Upper lobe of left lung (tissue), 6 donors: ENCODE measurements around the gene CPEB1. TPM values are rescaled to one million over a fixed set of nuclear protein-coding genes. Genes with fewer than 3 reads are reported as not detected.

ENCODE experiments used
- ATAC-seq, 2 donors: fragments of 200-7000 bp; cut with Tn5 transposase; one replicate each; pipeline ENCODE4 v1.9.1; 2022; ENCODE audit warnings: mild to moderate bottlenecking in 2 of 2, moderate library complexity in 2 of 2; ENCODE audit not compliant: low FRiP score in 2 of 2
- DNase-seq, 2 donors: peaks; one replicate each; pipeline ENCODE4 v3.0.0-alpha.2; 2019 to 2020
- H3K27ac ChIP-seq, 4 donors: fragments of 200-600 bp; sonication (generic); one replicate each; pipeline ENCODE4 v1.5.1; 2016 to 2019
- H3K27me3 ChIP-seq, 4 donors: fragments of 200-600 bp; sonication (generic); one replicate each; pipeline ENCODE4 v1.5.1; 2017 to 2019
- H3K36me3 ChIP-seq, 4 donors: fragments of 200-600 bp; sonication (generic); one replicate each; pipeline ENCODE4 v1.5.1; 2016 to 2019
- H3K4me1 ChIP-seq, 4 donors: fragments of 200-600 bp; sonication (generic); one replicate each; pipeline ENCODE4 v1.5.1; 2018 to 2019
- H3K4me3 ChIP-seq, 4 donors: fragments of 200-600 bp; sonication (generic); one replicate each; pipeline ENCODE4 v1.5.1; 2017 to 2019; ENCODE audit warnings: mild to moderate bottlenecking in 2 of 4, moderate library complexity in 1 of 4
- H3K9me3 ChIP-seq, 4 donors: fragments of 200-600 bp; sonication (generic); one replicate each; pipeline ENCODE4 v1.5.1; 2018 to 2019
- EP300 ChIP-seq, 4 donors: sonication (generic); formaldehyde crosslinking; IDR thresholded peaks; one replicate each; pipeline ENCODE4 v1.5.1; 2017; ENCODE audit warnings: antibody characterized with exemption in 4 of 4, control low read depth in 2 of 4
- POLR2A ChIP-seq, 4 donors: fragments of 450-650 bp; IDR thresholded peaks; one replicate each; pipeline ENCODE4 v1.5.1; 2016 to 2017; ENCODE audit warnings: antibody characterized with exemption in 4 of 4, mild to moderate bottlenecking in 2 of 4
- POLR2AphosphoS5 ChIP-seq, 2 donors: sonication (generic); formaldehyde crosslinking; IDR thresholded peaks; one replicate each; pipeline ENCODE4 v1.5.1; 2017; ENCODE audit warnings: antibody characterized with exemption in 2 of 2
- WGBS, 2 donors: methylation state at CpG; one replicate each; pipeline ENCODE4 v1.1.5; 2017 to 2018; 5-methylcytosine and 5-hydroxymethylcytosine counted together
- total RNA-seq, 6 donors: library from RNA; depleted of rRNA in 4 of 6; stranded (reverse); fragments of >200 nt in 4 of 6; gene quantifications; one replicate each; pipeline versions ENCODE4 v1.1.0 to v1.2.1, GENCODE V29; 2016 to 2021
- TF ChIP-seq, protein P1 (sequence below), 6 experiments: fragments of 450-650 bp in 4 of 6; fragments of 200-600 bp in 2 of 6; sonication (generic) in 2 of 6; IDR thresholded peaks; one replicate each; pipeline ENCODE4 v1.5.1; 2016 to 2019; ENCODE audit warnings: antibody characterized with exemption in 6 of 6
- donor health status: DM: no; HTN: no; CAD: no; lungs with moderate emphysema.
- donor health status: DM: no; HTN: yes; CAD: no; lungs with severe emphysema.

The CPEB1 gene
- total RNA-seq: 1 to 10 TPM in 5 of 6 donors, under 1 TPM in 1; 0.76 to 3.4 (median 1.7) TPM

DNA sequence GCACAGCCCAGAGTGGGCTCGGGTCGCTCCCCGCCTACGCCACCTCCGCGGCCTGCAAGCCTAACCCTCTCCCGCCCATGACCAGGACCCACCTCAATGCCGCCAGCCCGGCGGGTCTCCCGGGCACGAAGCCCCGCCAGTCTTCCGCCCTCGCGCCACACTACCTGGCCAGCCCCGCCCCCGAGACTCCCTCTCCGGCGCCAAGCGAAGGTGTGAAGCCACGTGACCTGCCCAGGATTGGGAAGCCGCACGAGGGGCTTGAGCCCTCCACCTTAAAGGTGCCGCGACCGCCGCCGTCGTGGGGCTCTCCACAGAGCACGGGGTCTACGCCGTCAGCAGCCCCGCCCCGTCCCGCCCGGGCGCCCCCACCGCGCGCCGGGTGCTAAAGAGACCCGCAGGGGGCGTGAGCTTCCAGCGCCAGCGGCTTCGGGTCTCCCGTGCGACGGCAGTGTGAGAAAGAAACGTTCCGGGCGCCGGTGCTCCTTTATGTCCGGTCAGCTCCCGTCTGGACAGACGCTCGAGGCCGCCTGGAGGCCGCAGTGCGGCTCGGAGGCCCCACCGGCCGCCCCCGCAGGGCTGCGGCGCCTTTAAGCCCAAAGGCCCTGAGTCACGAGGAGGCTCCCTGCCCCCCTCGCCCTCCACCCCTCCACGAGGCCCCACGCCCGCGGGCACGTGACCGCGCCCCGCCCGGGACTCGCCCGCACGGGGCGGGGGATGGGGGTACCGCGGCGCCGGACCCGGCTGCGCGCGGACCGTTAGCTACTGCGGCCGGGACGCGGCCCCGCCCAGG is at the start of gene CPEB1:
CPEB1 (minus strand) TSS at position 319 of the 790 bp plus-strand sequence. CDS start 18,904 bp downstream, outside the sequence.
- TF ChIP-seq POLR2AphosphoS5 (IDR thresholded peaks at IDR 0.05) (no peak), POLR2A (IDR thresholded peaks at IDR 0.05) (no peak), EP300 (IDR thresholded peaks at IDR 0.05) (no peak)
- TF ChIP-seq, protein P1, sequence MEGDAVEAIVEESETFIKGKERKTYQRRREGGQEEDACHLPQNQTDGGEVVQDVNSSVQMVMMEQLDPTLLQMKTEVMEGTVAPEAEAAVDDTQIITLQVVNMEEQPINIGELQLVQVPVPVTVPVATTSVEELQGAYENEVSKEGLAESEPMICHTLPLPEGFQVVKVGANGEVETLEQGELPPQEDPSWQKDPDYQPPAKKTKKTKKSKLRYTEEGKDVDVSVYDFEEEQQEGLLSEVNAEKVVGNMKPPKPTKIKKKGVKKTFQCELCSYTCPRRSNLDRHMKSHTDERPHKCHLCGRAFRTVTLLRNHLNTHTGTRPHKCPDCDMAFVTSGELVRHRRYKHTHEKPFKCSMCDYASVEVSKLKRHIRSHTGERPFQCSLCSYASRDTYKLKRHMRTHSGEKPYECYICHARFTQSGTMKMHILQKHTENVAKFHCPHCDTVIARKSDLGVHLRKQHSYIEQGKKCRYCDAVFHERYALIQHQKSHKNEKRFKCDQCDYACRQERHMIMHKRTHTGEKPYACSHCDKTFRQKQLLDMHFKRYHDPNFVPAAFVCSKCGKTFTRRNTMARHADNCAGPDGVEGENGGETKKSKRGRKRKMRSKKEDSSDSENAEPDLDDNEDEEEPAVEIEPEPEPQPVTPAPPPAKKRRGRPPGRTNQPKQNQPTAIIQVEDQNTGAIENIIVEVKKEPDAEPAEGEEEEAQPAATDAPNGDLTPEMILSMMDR (IDR thresholded peaks at IDR 0.05): no peak
- H3K27ac ChIP-seq: no peak within 1 kb of the TSS
- peak; percentile 42 to 91 for ATAC-seq

DNA sequence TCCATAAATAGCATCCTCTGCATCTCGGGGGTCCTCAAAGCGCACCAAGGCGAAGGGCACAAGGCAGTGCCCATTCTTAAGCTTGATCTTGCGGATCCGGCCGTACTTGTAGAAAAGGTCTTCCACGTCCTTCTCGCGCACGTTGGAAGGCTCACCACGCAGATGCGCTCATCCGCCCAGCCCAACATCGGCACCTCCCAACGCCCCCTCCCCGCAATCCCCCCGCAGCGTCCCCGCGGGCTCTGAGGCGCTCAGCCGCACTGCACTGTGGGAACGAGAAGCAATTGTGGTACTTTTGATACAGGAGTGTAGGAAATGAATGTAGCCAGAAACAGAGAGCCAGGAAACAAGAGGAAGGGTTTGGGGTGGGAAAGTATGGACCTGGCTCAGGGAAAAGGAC is 45.0 kb upstream of the CPEB1 start:
- WGBS, 2 donors: 93 to 95% methylated on average over 23 of the region's 23 CpGs
- Histone ChIP-seq H3K4me3 (no peak overlapping the region), H3K4me1 (no peaks in the 10 kb centered on the region), H3K27me3 (no peaks in the 10 kb centered on the region), H3K27ac (no peak overlapping the region), H3K36me3 (no peaks in the 10 kb centered on the region), H3K9me3 (no peaks in the 10 kb centered on the region)
- ATAC-seq (no peak), DNase-seq (no peak)
- TF ChIP-seq POLR2A (IDR thresholded peaks at IDR 0.05) (no peak), EP300 (IDR thresholded peaks at IDR 0.05) (no peak), POLR2AphosphoS5 (IDR thresholded peaks at IDR 0.05) (no peak)

More for the DNA sequence above, at the start of gene CPEB1:
- DNase-seq: peak in 1 of 2 donors; percentile 88
- no peaks in the 10 kb centered on the region for H3K36me3 ChIP-seq
- H3K4me1 ChIP-seq: peaks cover 17 to 27% (median 20%) of the 10 kb centered on the region in 4 donors
- peaks cover 0 to 5% (median 0%) of the 10 kb centered on the region in 4 donors for H3K9me3 ChIP-seq
- WGBS, 2 donors: 18 to 67% methylated on average over 6 to 55 of the region's 96 CpGs
- H3K4me3 ChIP-seq: peak within 1 kb of the TSS; percentile 8 to 59 (median 44)
- peaks cover 0 to 31% (median 23%) of the 10 kb centered on the region in 4 donors for H3K27me3 ChIP-seq

DNA sequence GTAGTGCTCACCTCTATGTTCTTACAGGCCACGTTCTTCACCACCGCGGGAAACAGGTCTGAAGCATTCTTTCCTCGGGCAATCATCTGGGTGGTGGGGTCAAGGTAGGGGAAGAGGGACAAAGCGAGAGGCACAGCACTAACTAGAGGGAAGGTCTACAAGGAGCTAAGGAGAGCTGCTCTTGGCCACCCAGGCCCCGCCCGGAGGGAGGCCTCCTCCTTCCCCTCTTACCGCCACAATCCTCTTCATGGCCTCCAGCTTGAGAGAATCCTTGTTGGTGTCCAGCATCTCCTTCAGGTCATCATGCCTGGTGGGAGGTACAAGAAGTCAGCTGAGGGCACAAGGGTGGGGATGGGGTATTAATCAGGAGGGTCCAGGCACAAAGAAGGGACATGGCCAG is 42.0 kb upstream of the CPEB1 start:
- 92 to 96% methylated on average over 8 of the region's 8 CpGs for WGBS, 2 donors
- Histone ChIP-seq H3K36me3 (no peaks in the 10 kb centered on the region), H3K4me3 (no peak overlapping the region), H3K4me1 (no peaks in the 10 kb centered on the region), H3K9me3 (no peaks in the 10 kb centered on the region), H3K27me3 (no peaks in the 10 kb centered on the region), H3K27ac (no peak overlapping the region)
- no peak for TF ChIP-seq EP300 (IDR thresholded peaks at IDR 0.05)
- TF ChIP-seq POLR2AphosphoS5 (IDR thresholded peaks at IDR 0.05): no peak
- peak in 1 of 2 donors; percentile 41 for ATAC-seq
- peak in 1 of 2 donors; percentile 15 for DNase-seq

DNA sequence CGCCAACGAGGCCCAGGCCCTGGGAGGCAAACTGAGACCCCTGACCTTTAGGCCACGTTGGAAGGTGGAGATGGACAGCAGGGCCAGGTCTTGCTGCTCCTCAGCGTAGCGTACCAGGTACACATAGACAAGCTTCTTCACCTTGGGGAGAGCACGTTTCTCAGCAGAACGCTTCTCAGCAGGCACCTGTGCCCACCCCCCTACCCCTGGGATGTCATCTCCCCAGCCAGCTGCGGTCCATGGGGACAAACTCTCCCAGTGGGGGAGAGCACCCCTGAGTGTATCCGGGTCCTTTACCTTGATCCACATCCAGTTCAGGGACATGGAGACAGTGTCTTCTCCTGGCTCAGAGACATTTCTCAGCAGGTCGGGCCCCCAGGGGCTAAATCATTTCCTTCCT is 41.5 kb upstream of the CPEB1 start:
- H3K4me3 ChIP-seq: no peak overlapping the region
- H3K4me1 ChIP-seq: no peaks in the 10 kb centered on the region
- no peaks in the 10 kb centered on the region for H3K36me3 ChIP-seq
- no peaks in the 10 kb centered on the region for H3K27me3 ChIP-seq
- no peak for DNase-seq
- 61 to 87% methylated on average over 3 to 10 of the region's 10 CpGs for WGBS, 2 donors
- peak in 1 of 2 donors; percentile 41 for ATAC-seq
- H3K27ac ChIP-seq: no peak overlapping the region
- TF ChIP-seq, protein P1 (IDR thresholded peaks at IDR 0.05): no peak
- TF ChIP-seq EP300 (IDR thresholded peaks at IDR 0.05) (no peak), POLR2AphosphoS5 (IDR thresholded peaks at IDR 0.05) (no peak), POLR2A (IDR thresholded peaks at IDR 0.05) (no peak)
- no peaks in the 10 kb centered on the region for H3K9me3 ChIP-seq

DNA sequence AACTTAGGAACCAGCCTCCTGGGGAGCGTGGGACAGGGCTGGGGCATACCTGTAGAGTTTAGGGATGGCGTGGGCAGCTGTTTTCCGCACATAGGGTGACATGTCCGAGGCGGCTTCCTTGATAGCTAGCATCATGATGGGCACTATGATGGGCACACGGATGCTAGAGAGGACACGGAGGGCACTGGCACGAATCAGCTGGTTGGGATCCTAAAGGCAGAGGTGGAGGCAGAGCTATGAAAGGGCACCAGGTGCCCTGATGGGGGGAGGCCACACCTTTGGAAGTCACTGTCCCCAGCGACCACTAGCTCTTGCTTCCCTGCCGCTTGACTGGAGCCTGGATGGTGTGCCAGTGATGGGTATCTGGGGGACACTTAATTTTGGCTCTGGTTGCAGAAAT is 34.2 kb upstream of the CPEB1 start:
- no peak overlapping the region for H3K4me3 ChIP-seq
- no peak overlapping the region for H3K27ac ChIP-seq
- DNase-seq: no peak
- TF ChIP-seq, protein P1 (IDR thresholded peaks at IDR 0.05): no peak
- TF ChIP-seq POLR2A (IDR thresholded peaks at IDR 0.05) (no peak), POLR2AphosphoS5 (IDR thresholded peaks at IDR 0.05) (no peak), EP300 (IDR thresholded peaks at IDR 0.05) (no peak)
- no peaks in the 10 kb centered on the region for H3K9me3 ChIP-seq
- no peak for ATAC-seq
- H3K36me3 ChIP-seq: no peaks in the 10 kb centered on the region
- peaks cover 0 to 10% (median 4%) of the 10 kb centered on the region in 4 donors for H3K27me3 ChIP-seq
- WGBS, 2 donors: 89 to 93% methylated on average over 10 of the region's 10 CpGs
- H3K4me1 ChIP-seq: peaks cover 5 to 12% (median 7%) of the 10 kb centered on the region in 4 donors
